Pancreas (tissue), 10 donors: ENCODE data around the gene HS3ST3A1. TPM values are rescaled to one million over a fixed set of nuclear protein-coding genes. Genes with fewer than 3 reads are reported as not detected.

ENCODE experiments used
- ATAC-seq, 4 donors: fragments of 200-7000 bp; cut with Tn5 transposase; one replicate each; pipeline versions ENCODE4 v1.8.0 to v1.9.1; 2020; ENCODE audit warnings: mild to moderate bottlenecking in 4 of 4, moderate library complexity in 4 of 4
- DNase-seq, 6 donors: peaks; one replicate each; pipeline ENCODE4 v3.0.0-alpha.2; 2020
- FAIRE-seq: peaks from 2 replicates; lab custom pipeline; 2012; peaks lifted over from hg19 to GRCh38; lab: Jason Lieb, UNC
- H3K27ac ChIP-seq, 4 donors: fragments of 200-600 bp; sonication (generic); 1 replicate in 3 of 4; 2 replicates in 1 of 4; pipeline versions ENCODE4 v1.5.0 to v1.8.0; 2020
- H3K27me3 ChIP-seq, 4 donors: fragments of 200-600 bp; one replicate each; pipeline ENCODE4 v1.8.0; 2021
- H3K36me3 ChIP-seq, 3 donors: fragments of 200-600 bp; sonication (generic) in 1 of 3; one replicate each; pipeline versions ENCODE4 v1.5.0 to v1.8.0; 2020 to 2021
- H3K4me1 ChIP-seq, 3 donors: fragments of 200-600 bp; one replicate each; pipeline ENCODE4 v1.8.0; 2021
- H3K4me3 ChIP-seq, 4 donors: fragments of 200-600 bp; sonication (generic) in 2 of 4; one replicate each; pipeline versions ENCODE4 v1.5.0 to v1.8.0; 2020 to 2021
- H3K9me3 ChIP-seq, 4 donors: fragments of 200-600 bp; one replicate each; pipeline ENCODE4 v1.8.0; 2021
- WGBS, 2 donors: extraction: QIAGEN DNeasy Blood & Tissue Kit; methylation state at CpG; one replicate each; pipeline ENCODE4 v1.1.7; 2013; 5-methylcytosine and 5-hydroxymethylcytosine counted together
- intact Hi-C, 3 donors: fragments of 100-400 bp; cut with DNase I; formaldehyde crosslinking; loops; one replicate each; pipeline versions ENCODE4 v1.11.1 to v1.14.2; 2022
- polyA plus RNA-seq, 2 donors: library from polyadenylated mRNA; stranded (reverse); fragments of 200-250 nt; gene quantifications; one replicate each; pipeline ENCODE4 v1.2.3, GENCODE V29; 2013
- total RNA-seq, 6 donors: library from RNA; stranded (reverse); fragmentation: NEBNext Ultra II Directional in 4 of 6; extraction: Animal tissue kit (Norgen Biotek cat#: 25700) in 4 of 6; gene quantifications; one replicate each; pipeline versions ENCODE4 v1.2.1 to v1.2.4, GENCODE V29; 2021 to 2023
- TF ChIP-seq, protein P1 (sequence below), 4 donors: fragments of 200-600 bp; sonication (generic) in 3 of 4; IDR thresholded peaks; one replicate each; pipeline versions ENCODE4 v1.5.0 to v1.8.0; 2021; ENCODE audit warnings: antibody characterized with exemption in 4 of 4
- donor health status: healthy with polysubstance abuse.
- donor health status: DM: no; HTN: no; CAD: no; lungs with moderate emphysema.
- donor health status: DM: no; HTN: no; CAD: no.
- donor health status: control.
- donor health status: control.
- donor health status: Bipolar disorder and iron deficiency.
- donor health status: DM: yes; HTN: yes; CAD: no.
- donor health status: DM: no; HTN: no; CAD: no.
- donor health status: DM: no; HTN: no; CAD: no.
- donor health status: DM: yes; HTN: yes; CAD: no.

HS3ST3A1 gene
- total and polyA plus RNA-seq, 8 donors, result 0.05 to 1.1 (median 0.15) TPM; not detected in 3

DNA sequence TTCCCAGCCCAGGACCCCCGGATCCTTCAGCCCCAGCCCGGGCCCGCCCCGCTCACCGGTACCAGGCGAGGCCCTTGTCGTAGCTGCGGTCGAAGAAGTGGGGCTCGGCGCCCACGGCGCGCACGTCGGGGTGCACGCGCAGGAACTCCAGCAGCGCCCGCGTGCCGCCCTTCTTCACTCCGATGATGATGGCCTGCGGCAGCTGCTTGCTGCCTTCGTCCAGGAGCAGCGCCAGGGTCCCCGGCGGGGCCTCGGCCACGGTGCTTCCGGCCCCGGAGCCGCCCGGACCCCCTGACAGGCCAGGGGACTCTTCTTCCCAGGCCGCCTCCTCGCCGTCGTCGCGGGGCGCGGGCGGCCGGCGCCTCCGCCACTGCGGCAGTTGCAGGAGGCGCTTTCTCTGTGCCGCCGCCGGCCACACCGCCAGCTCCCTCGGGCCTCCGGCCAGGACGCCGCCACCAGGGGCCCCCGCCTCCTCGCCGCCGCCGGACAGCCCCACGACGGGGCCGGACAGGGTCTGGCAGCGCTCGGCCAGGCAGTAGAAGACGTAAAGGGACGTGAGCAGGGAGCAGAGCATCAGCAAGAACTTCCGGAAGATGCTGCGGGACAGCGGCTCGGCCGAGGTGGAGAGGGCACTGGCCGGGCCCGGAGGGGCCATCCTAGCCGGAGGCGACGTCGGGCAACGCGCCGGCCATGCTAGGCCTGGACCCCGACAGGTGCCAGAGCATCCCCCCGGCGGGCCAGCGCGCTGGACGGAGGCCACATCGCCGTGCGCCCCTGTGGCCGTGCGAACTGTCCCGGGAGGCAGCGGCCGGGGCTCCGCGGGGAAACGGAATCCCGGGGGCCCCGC, 1.0 kb downstream of the HS3ST3A1 start:
- FAIRE-seq (no peak), ATAC-seq (peak in 2 of 4 donors; percentile 14 to 26), DNase-seq (peak in 2 of 6 donors; percentile 59 to 77)
- Histone ChIP-seq H3K27me3 (peaks cover 0 to 51% (median 5%) of the 10 kb centered on the region in 4 donors), H3K9me3 (no peaks in the 10 kb centered on the region), H3K36me3 (no peaks in the 10 kb centered on the region), H3K4me1 (peaks cover 0 to 7% (median 0%) of the 10 kb centered on the region in 3 donors), H3K4me3 (peak overlapping the region in 3 of 4 donors; percentile 6 to 42 (median 6)), H3K27ac (no peak overlapping the region)
- 4% methylated on average over 66 to 101 of the region's 101 CpGs for WGBS, 2 donors
- intact Hi-C loops, result no loop called here
- TF ChIP-seq, protein P1, sequence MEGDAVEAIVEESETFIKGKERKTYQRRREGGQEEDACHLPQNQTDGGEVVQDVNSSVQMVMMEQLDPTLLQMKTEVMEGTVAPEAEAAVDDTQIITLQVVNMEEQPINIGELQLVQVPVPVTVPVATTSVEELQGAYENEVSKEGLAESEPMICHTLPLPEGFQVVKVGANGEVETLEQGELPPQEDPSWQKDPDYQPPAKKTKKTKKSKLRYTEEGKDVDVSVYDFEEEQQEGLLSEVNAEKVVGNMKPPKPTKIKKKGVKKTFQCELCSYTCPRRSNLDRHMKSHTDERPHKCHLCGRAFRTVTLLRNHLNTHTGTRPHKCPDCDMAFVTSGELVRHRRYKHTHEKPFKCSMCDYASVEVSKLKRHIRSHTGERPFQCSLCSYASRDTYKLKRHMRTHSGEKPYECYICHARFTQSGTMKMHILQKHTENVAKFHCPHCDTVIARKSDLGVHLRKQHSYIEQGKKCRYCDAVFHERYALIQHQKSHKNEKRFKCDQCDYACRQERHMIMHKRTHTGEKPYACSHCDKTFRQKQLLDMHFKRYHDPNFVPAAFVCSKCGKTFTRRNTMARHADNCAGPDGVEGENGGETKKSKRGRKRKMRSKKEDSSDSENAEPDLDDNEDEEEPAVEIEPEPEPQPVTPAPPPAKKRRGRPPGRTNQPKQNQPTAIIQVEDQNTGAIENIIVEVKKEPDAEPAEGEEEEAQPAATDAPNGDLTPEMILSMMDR (IDR thresholded peaks at IDR 0.05), result no peak

DNA sequence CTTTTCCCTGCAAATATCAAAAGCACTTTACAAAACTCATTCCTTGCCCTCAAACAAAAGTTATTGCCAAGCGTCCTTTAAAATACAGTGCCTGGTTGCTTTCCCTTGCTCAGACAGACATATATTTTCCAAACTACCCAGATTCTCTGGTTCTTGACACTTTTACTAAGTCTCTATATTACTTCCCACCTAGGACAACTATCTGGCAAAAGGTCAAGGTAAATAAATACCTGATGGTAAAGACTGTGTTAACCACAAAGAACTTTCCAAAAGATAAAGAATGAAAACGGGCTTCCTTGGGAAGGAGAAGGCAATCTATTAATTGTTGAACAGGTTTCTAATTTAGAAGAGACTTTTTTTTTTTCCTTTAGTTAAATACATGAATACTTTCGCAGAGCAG, 1.9 kb downstream of the HS3ST3A1 start:
- peaks cover 0 to 51% (median 5%) of the 10 kb centered on the region in 4 donors for H3K27me3 ChIP-seq
- intact Hi-C loops, result loop anchor here in 1 of 3 donors (5.0 to 10.0 kb wide), 2 partner anchors 702 to 1325 kb away; partner anchors contain the start of gene HS3ST3B1
- H3K27ac ChIP-seq, result no peak overlapping the region
- DNase-seq (no peak), FAIRE-seq (no peak), ATAC-seq (no peak)
- TF ChIP-seq, protein P1 (IDR thresholded peaks at IDR 0.05), result no peak
- 35 to 39% methylated on average over 3 of the region's 3 CpGs for WGBS, 2 donors
- no peak overlapping the region for H3K4me3 ChIP-seq
- H3K4me1 ChIP-seq, result peaks cover 0 to 7% (median 0%) of the 10 kb centered on the region in 3 donors
- no peaks in the 10 kb centered on the region for H3K9me3 ChIP-seq
- H3K36me3 ChIP-seq, result no peaks in the 10 kb centered on the region

DNA sequence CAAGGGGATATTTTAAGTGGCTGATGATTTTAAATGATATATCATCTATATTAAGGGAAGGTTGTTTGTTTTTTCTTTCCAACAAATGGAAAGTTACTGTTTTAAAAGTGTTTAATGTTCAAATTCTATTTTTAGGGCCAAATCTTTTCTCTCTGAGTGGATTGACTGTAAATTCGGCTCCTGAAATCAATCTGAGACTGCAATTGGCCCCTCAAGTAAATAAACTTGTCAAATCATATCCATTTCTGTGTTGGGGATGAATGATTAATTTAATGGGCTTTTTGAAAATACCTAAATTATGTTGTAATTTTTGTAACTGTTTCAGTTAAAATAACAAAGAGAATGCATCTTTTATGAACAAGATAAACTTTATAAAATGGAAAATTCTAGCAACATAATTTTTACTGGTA, 2.6 kb downstream of the HS3ST3A1 start:
- no peaks in the 10 kb centered on the region for H3K9me3 ChIP-seq
- H3K27me3 ChIP-seq, result peaks cover 0 to 50% (median 5%) of the 10 kb centered on the region in 4 donors
- H3K27ac ChIP-seq, result no peak overlapping the region
- TF ChIP-seq, protein P1 (IDR thresholded peaks at IDR 0.05), result no peak
- peaks cover 0 to 7% (median 0%) of the 10 kb centered on the region in 3 donors for H3K4me1 ChIP-seq
- no peak for FAIRE-seq
- no peak overlapping the region for H3K4me3 ChIP-seq
- intact Hi-C loops, result loop anchor here in 1 of 3 donors (5.0 to 10.0 kb wide), 2 partner anchors 703 to 1326 kb away; partner anchors contain the start of gene HS3ST3B1
- no peaks in the 10 kb centered on the region for H3K36me3 ChIP-seq
- DNase-seq, result no peak
- ATAC-seq, result no peak
- 60 to 62% methylated on average over 1 of the region's 1 CpG for WGBS, 2 donors

GRCh38 chr17:13598353-13599167, 3.2 kb downstream of the HS3ST3A1 start:
- TF ChIP-seq, protein P1 (IDR thresholded peaks at IDR 0.05), result no peak
- intact Hi-C loops, result loop anchor here in 1 of 3 donors (5.0 to 10.0 kb wide), 2 partner anchors 704 to 1326 kb away; partner anchors contain the start of gene HS3ST3B1

More at GRCh38 chr17:13598353-13599167, 3.2 kb downstream of the HS3ST3A1 start:
- DNase-seq, result no peak
- 65 to 70% methylated on average over 7 of the region's 7 CpGs for WGBS, 2 donors
- Histone ChIP-seq H3K4me3 (no peak overlapping the region), H3K9me3 (no peaks in the 10 kb centered on the region), H3K36me3 (no peaks in the 10 kb centered on the region), H3K4me1 (peaks cover 0 to 7% (median 0%) of the 10 kb centered on the region in 3 donors), H3K27me3 (peaks cover 0 to 46% (median 5%) of the 10 kb centered on the region in 4 donors), H3K27ac (no peak overlapping the region)
- no peak for ATAC-seq
- no peak for FAIRE-seq
